ENCODE results near the gene SHD.

DNA sequence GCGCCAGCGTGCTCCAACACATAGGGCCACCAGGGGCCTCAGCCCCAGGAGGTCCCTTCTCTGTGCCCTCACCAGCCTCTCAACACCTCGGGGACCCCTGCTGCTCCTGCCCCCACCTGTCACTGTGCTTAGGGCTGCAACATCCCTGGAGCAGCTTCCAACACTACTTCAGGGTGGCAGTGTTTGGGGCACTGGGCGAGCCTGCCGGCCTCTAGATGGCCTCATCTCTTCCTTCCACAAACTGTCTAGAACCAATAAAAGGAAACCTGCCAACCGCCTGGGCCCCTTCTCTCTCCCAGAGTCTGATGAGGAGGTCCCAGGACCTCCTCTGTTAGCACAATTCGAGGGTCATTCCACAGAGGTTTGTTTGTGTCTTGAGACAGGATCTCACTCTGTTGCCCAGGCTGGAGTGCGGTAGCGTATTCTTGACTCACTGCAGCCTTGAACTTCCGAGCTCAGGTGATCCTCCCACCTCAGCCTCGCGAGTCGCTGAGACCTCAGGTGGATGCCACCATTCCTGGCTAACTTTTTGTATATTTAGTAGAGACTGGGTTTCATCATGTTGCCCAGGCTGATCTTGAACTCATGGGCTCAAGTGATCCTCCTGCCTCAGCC, 10.1 kb upstream of the SHD start:
- TF ChIP-seq, protein P1, sequence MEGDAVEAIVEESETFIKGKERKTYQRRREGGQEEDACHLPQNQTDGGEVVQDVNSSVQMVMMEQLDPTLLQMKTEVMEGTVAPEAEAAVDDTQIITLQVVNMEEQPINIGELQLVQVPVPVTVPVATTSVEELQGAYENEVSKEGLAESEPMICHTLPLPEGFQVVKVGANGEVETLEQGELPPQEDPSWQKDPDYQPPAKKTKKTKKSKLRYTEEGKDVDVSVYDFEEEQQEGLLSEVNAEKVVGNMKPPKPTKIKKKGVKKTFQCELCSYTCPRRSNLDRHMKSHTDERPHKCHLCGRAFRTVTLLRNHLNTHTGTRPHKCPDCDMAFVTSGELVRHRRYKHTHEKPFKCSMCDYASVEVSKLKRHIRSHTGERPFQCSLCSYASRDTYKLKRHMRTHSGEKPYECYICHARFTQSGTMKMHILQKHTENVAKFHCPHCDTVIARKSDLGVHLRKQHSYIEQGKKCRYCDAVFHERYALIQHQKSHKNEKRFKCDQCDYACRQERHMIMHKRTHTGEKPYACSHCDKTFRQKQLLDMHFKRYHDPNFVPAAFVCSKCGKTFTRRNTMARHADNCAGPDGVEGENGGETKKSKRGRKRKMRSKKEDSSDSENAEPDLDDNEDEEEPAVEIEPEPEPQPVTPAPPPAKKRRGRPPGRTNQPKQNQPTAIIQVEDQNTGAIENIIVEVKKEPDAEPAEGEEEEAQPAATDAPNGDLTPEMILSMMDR (IDR thresholded peaks at IDR 0.05) = no peak
- TF ChIP-seq POLR2A (IDR thresholded peaks at IDR 0.05) = no peak

All from testis (tissue), 2 donors.